ENCODE data around the gene PML. TPM values are rescaled to one million over a fixed set of nuclear protein-coding genes. Genes with fewer than 3 reads are reported as not detected.
"Not testable (repeated sequence)": the region's sequence is repeated elsewhere in the genome, so short reads cannot be mapped to it uniquely, and the experiment has no call there.

The PML gene
- polyA plus RNA-seq, 3 donors, result 10.5 to 47.9 (median 32.6) TPM

DNA sequence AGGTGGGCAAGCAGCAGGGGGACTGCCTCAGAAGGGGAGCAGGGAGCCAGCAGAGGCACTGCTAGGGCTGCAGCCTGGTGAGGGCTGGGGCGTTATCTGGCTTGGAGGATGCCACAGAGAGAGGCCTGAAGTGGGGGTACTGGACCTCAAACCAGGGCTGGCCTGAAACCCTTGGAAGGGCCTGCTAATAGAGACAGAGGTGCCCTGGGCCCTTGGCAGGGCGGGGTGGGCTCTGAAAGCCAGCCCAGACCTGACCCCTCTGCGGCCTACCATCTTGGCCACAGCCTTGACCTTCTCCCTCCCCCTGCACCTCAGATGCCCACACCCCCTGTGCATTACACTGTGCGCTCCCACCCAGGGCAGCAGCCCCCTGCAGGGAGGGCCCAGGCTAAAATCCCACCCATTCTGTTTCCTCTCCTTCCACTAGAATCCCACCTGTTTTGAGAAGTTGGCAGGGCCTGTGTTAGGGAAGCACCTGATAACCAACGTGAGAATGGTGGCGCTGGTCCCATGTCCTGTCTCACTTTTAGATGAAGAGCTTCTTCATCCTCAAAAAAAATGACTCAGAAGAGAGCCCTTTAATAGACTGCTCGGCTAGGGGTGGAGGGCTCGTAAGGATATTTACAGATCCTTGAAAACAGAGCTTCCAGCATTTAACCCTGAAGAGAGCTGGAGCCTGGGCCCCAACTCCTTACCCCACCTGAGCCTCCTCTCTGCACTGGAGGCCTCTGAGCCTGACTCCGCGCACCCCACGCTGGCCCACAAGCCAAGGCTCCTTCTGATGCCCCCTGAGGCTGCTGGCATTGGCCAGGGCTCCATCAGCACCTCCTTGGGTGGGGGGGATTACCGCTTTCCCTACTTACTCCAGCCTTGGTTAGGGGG is 38.4 kb upstream of the PML start:
- WGBS, 3 donors, result 76 to 81% (median 77%) methylated on average over 12 of the region's 12 CpGs
- no peak overlapping the region for H3K27ac ChIP-seq (ENCODE audit: low read depth, low read length)

DNA sequence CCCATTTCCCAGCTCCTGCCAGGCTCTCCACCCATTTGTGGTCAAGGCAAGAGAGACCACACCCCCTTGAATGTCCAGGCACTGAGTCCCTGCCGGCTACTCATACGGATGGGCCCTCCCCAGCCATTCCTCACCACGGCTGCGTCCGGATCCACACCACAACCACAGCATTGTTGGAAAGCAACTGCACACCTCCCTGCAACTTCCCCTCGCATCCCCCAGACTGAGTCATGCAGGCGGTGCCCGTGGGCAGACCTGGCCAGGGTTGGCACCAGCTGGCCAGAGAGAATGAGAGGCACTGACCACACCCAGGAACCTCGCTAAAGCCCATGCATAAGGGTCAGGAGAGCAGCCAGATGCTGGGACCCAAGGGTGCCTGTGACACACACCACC is 37.8 kb upstream of the PML start:
- WGBS, 3 donors, result 16 to 67% (median 19%) methylated on average over 9 of the region's 9 CpGs
- H3K27ac ChIP-seq (ENCODE audit: low read depth, low read length), result no peak overlapping the region

DNA sequence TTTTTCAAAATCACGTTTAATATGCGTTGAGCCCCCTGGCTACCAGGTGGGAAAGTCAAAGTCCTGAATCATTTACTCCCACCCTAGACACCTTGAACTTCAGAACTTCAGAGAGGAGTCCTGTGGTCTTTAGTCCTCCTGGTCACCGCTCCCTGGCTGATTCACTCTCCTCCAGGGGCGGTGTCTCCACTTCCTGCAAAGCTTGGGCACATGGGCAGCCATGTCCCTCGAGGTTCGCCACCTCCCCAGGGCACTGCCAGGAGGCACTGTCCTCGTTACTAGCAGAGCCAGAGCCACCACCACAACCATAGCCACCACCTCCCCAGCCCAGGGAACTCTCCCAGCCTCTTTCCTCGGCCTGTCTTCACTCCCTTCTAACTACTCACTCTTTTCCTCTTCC is 37.2 kb upstream of the PML start:
- WGBS, 3 donors, result 66 to 78% (median 67%) methylated on average over 8 of the region's 8 CpGs

DNA sequence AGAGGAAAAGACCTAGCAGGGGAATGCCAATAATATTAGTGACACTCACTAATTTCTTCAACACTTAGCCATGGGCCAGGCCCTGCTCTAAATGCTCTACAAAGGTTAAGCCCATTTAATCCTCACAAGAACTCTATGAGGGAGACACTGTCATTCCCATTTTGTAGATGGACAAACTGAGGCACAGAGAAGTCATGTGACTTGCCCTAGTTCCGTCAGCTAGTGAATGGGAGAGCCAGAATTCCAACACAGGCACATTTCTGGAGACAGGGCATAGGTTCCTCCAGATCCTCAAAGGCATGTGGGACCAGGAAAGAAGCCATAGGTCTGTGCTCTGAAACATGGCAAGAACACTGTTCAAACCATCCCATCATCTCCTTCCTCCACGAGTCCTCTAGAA is 36.7 kb upstream of the PML start:
- 78 to 93% (median 91%) methylated on average over 2 of the region's 2 CpGs for WGBS, 3 donors
- no peak overlapping the region for H3K27ac ChIP-seq (ENCODE audit: low read depth, low read length)

More for the DNA sequence above, 37.2 kb upstream of the PML start:
- H3K27ac ChIP-seq (ENCODE audit: low read depth, low read length), result no peak overlapping the region

DNA sequence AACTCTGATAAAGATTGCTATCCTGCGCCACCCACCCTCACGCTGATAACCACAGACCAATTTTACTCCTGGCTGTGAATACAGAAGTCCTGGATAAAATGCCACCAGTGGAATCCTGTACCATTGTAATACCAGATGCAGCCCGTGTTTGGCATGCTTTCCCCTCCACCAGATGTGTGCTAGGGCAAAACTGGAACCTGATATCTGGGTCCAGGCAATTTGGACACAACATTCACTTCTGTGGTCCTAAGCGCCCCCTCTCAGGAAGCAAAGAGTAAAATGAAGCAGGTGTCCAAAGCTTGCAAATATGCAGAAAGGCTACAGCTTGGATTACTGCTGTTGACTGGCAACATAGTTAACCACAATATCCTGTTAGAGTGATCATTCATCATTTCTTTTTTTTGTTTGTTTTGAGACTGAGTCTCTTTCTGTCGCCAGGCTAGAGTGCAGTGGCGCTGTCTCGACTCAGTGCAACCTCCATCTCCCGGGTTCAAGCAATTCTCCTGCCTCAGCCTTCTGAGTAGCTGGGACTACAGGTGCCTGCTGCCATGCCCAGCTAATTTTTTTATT is 35.4 kb upstream of the PML start:
- H3K27ac ChIP-seq (ENCODE audit: low read depth, low read length), result no peak overlapping the region
- WGBS, 3 donors, result 35 to 44% (median 38%) methylated on average over 8 of the region's 8 CpGs

DNA sequence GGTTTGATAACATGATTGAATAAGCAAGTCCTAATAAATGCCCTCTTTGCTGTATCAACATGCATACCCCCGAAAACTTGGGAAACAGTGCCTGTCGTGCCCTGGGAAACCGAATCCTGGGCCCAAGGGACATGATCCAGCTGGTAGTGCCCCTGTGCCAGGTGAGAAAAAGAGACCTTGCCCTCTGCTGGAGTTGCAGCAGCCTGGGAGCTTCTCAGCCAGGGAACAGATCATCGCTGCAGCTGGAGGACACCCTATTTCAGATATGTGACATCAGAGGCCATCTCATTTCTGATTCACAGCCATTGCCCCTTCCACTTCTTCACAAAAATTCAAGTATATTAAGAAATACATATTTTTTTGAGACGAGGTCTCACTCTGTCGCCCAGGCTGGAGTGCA is 34.7 kb upstream of the PML start:
- WGBS, 3 donors, result 84 to 90% (median 90%) methylated on average over 6 of the region's 6 CpGs
- no peak overlapping the region for H3K27ac ChIP-seq (ENCODE audit: low read depth, low read length)

DNA sequence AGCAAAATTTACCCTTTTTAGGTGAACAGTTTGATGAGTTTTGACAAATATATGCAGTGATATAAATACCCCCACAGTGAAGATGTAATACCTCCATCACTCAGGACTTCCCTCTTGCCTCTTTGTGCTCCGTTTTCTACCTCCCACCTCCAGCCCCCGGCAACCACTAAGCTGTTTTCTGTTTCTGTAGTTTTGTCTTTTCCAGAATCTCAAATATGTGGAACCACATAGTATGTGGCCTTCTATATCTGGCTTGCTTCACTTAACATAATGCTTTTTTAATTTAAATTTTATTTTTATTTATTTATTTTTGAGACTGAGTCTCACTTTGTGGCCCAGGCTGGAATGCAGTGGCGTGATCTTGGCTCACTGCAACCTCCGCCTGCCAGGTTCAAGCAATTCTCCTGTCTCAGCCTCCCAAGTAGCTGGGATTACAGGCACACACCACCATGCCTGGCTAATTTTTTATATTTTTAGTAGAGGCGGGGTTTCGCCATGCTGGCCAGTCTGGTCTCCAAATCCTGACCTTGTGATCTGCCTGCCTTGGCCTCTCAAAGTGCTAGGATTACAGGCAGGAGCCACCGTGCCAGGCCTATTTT is 33.9 kb upstream of the PML start:
- 87 to 92% (median 91%) methylated on average over 7 of the region's 7 CpGs for WGBS, 3 donors
- not testable (repeated sequence) for H3K27ac ChIP-seq (ENCODE audit: low read depth, low read length)

DNA sequence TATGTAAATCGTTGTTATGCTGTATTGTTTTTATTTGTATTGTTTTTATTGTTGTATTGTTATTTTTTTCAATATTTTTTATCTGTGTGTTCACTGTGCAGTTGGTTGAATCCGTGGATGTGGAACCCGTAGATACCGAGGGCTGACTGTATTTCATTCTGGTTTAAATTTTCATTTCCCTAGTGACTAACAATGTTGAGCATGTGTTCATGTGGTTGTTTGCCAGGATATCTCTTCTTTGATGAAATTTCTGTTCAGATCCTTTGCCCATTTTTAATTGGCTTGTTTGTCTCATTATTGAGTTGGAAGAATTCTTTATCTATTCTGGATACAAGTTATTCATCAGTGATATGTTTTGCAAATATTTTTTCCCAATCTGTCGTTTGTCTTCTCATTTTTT is 32.1 kb upstream of the PML start:
- no peak overlapping the region for H3K27ac ChIP-seq (ENCODE audit: low read depth, low read length)
- 68 to 70% (median 68%) methylated on average over 5 of the region's 5 CpGs for WGBS, 3 donors

DNA sequence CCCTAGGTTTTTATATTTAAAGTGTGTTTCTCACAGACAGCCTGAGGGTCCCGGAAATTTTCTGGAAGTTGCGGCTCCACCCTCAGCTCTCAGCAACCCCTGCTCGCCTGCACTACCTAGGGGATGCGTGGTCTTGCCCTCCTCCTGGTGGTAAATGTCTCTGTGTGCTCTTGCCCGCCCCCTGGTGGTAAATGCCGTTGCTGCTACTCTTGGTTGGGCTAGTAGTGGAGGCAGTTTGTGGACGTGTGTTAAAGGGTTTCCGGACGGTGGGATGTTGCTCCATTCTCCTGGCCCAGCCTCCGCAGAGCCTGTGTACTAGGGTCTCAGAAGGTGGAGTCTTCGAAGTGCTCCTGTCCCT is 29.8 kb upstream of the PML start:
- WGBS, 3 donors, result 6 to 7% (median 7%) methylated on average over 11 of the region's 11 CpGs

DNA sequence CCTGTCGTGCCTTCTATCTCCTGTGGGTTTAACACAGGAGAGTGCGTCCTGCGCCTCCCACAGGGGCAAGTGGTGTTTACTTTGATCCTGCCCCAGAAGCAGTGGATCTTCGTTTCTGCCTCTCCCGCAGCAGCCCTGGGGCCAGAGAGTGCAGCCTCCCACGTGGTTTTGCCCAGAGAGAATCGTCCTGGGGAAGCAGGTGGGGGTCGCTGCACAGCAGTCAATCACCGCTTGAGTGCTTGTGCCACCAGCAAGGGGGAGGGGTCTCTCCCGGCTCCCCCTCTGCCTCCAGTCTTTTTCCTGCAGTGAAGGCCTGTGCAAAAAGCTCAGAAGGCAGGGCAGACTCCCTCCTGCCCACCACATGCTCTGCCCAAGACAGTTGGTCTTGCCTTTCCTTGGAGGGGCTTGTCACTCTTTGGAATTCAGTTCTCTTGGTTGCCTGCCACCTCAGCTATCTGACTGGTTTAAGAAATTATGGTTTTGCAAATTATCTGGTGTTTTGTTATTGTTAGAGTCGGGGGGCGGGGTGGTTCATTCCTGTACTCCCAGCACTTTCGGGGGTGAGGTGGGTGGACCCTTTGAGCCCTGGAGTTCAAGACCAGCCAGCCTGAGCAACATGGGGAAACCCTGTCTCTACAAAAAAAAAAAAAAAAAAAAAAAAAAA is 29.3 kb upstream of the PML start:
- no peak overlapping the region for H3K27ac ChIP-seq (ENCODE audit: low read depth, low read length)
- WGBS, 3 donors, result 30 to 39% (median 38%) methylated on average over 13 of the region's 13 CpGs

More for the DNA sequence above, 29.8 kb upstream of the PML start:
- no peak overlapping the region for H3K27ac ChIP-seq (ENCODE audit: low read depth, low read length)

DNA sequence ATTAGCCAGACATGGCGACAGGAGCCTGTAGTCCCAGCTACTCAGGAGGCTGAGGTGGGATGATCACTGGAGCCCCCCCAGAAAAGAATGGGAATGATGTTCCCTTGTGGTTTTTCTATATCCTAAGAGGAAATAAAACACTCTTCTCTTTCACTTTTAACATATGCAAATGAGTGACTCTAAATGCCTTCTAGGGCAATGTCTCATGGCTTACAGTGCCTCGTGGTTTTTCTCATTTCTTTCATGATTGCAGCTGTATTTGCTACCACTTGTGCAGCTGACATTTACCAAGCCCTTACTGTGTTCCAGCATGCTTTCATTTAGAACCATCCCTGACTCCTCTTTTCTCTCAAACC is 28.8 kb upstream of the PML start:
- no peak overlapping the region for H3K27ac ChIP-seq (ENCODE audit: low read depth, low read length)
- 42 to 66% (median 46%) methylated on average over 2 of the region's 2 CpGs for WGBS, 3 donors

DNA sequence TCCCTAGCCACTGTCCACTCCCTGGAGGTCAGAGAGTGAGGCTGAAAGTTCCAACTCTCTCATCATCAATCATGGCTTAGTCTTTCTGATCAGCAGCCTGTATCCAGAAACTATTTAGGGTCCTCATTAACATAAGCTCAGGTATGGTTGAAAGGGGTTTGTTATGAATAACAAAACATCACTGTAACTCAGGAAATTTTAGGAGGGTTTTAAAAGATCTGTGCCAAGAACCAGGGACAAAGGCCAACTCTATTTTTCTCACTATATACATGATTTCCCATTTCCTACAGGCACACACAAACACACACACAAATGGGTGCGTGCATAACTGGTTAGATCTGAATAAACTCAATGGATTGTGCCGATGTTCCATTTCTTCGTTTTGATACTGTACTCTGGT is 26.1 kb upstream of the PML start:
- no peak overlapping the region for H3K27ac ChIP-seq (ENCODE audit: low read depth, low read length)
- WGBS, 3 donors, result 88 to 94% (median 94%) methylated on average over 3 of the region's 3 CpGs

DNA sequence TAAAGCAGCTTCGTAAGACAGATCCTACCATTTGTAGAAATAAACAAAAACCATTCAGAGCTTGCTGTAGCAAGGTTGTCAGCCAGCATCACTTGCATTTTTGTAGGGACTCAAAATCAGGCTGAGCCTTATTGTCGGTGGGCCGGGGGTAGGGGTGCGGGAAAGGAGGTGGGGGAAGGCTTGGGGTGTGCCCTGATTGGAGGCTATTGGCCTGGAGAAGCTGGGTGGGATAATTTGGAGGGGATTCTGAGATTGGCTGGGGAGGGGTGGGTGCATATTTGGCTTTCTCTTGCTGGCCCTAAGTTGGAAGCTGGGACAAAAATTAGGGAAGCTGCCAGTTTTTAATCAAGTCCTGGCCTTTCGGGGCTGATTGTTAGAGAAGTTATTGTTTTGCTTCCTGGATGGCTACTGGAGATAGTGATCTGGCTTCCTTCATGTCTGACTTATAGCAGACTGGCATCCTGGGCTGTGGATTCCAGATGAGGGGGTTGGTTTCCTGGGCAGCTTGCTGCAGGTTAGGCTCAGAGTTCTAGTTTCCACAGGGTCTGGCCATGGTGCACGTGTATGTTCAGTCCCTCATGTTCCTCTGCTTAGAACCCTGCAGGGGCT is 25.3 kb upstream of the PML start:
- 77 to 82% (median 82%) methylated on average over 6 of the region's 6 CpGs for WGBS, 3 donors
- no peak overlapping the region for H3K27ac ChIP-seq (ENCODE audit: low read depth, low read length)

DNA sequence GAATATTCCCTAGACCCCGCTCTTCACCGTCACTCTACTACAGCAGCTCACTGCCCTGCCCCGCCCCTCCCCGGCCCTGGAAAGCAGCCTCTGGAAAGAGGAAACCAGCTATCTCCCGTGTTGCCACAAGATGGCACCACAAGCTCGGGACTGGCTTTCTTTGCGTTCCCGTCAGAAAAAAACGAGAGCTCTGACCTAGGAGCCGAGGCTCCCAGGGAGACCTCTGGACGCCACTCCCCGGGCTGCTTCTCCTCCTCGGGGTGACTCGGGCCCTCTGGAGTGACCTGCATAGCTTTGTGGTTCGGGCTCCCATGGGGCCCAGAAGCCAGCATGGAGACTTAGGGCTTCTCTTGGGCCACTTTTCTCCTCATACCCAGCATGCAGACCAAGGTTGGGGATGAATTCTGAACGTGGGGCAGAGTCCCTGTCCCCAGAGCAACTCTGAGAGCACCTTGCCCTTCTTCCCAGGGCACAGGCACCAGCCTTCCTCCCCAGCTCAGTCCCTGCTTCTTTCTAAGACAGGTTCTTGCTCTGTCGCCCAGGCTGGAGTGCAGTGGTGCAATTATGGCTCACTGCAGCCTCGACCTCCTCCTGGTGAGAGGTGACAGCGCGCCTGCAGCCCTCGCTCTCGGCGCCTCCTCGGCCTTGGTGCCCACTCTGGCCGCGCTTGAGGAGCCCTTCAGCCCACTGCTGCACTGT is 21.4 kb upstream of the PML start:
- WGBS, 3 donors, result 9 to 30% (median 24%) methylated on average over 18 to 26 of the region's 26 CpGs
- H3K27ac ChIP-seq (ENCODE audit: low read depth, low read length), result no peak overlapping the region

DNA sequence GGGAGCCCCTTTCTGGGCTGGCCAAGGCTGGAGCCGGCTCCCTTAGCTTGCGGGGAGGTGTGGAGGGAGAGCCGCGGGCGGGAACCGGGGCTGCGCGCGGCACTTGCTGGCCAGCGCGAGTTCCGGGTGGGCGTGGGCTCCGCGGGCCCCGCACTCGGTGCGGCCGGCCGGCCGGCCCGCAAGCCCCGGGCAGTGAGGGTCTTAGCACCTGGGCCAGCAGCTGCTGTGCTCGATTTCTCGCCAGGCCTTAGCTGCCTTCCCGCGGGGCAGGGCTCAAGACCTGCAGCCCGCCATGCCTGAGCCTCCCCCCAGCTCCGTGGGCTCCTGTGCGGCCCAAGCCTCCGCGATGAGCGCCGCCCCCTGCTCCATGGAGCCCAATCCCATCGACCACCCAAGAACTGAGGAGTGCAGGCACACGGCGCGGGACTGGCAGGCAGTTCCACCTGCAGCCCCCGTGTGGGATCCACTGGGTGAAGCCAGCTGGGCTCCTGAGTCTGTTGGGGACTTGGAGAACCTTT is 20.8 kb upstream of the PML start:
- not testable (repeated sequence) for H3K27ac ChIP-seq (ENCODE audit: low read depth, low read length)
- WGBS, 3 donors, result 77 to 93% (median 84%) methylated on average over 37 to 39 of the region's 39 CpGs

DNA sequence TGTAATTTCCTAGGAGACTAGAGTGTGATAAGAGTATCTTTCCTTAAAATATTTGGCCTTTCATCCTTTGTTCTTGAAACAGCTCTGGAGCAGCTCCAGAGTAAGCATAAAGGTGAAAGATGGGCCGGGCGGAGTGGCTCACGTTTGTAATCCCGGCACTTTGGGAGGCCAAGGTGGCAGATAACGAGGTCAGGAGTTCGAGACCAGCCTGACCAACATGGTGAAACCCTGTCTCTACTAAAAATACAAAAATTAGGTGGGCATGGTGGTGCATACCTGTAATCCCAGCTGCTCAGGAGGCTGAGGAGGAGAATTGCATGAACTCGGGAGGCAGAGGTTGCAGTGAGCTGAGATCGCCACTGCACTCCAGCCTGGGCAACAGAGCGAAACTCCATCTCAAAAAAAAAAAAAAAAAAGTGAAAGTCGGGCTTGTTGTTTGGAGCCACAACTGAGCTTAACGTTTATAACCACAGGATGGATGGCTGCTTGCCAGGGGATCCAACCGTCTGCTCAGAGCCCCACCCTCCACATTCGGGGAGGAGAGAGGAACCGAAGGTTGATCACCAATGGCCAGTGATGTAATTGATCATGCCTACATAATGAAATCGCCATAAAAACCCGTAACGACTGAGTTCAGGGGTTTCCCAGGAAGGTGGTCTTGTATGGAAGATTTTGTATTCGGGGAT is 18.9 kb upstream of the PML start:
- H3K27ac ChIP-seq (ENCODE audit: low read depth, low read length), result not testable (repeated sequence)
- WGBS, 3 donors, result 36 to 55% (median 38%) methylated on average over 18 of the region's 18 CpGs

DNA sequence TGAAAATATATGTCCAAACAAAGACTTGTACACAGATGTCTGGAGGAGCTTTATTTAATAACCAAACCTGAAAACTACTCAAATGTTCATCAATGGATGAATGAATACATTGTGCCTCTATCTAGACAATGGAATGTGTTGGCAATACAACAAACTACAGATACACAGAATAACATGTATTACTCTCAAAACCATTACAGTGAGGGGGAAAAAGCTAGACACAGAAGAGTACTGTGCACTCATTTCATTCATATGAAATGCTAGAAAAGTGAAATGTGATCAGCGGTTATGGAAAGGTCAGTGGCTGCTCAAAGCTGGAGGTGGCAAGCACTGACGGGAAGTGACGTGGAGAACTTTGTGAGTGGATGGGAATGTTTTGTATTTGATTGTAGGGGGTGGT is 15.6 kb upstream of the PML start:
- WGBS, 3 donors, result 63 to 91% (median 91%) methylated on average over 3 of the region's 3 CpGs
- no peak overlapping the region for H3K27ac ChIP-seq (ENCODE audit: low read depth, low read length)

DNA sequence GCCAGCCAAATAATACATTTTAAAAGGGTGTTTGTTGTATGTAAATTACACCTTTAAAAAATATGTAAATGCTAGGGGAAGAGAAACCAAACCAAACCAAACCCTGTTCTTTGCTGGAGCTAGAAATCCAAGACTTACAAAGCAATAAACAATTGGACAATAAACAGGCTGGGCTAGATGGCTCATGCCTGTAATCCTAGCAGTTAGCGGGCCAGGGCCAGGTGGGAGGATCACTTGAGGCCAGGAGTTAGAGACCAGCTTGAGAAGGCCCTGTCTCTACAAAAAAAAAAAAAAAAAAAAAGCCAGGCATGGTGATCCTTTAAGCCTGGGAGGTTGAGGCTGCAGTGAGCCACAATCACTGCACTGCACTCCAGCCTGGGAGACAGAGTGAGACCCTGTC is 14.9 kb upstream of the PML start:
- WGBS, 3 donors, result 96 to 100% (median 96%) methylated on average over 1 of the region's 1 CpG
- no peak overlapping the region for H3K27ac ChIP-seq (ENCODE audit: low read depth, low read length)
